DOHH2 (cell line): ENCODE results near the gene NHERF1.

Source experiments
- H3F3A ChIP-seq: fragments of 200-600 bp; sonication (generic), shearing (Covaris generic); 2 replicates; pipeline ENCODE4 v1.6.0; 2016; ENCODE audit warnings: antibody characterized with exemption, mild to moderate bottlenecking; ENCODE audit not compliant: control insufficient read depth, insufficient read depth
- H3K27ac ChIP-seq: fragments of 200-600 bp; sonication (generic); 2 replicates; pipeline ENCODE4 v1.5.1; 2014; ENCODE audit warnings: low read depth, mild to moderate bottlenecking, low read length, moderate library complexity
- H3K27me3 ChIP-seq: fragments of 200-600 bp; sonication (generic); 2 replicates; pipeline ENCODE4 v1.6.1; 2014; ENCODE audit warnings: mild to moderate bottlenecking, low read length, mixed read lengths; ENCODE audit not compliant: control insufficient read depth
- H3K36me3 ChIP-seq: fragments of 200-600 bp; sonication (generic); 2 replicates; pipeline ENCODE4 v1.6.1; 2014; ENCODE audit warnings: mild to moderate bottlenecking, low read length, moderate library complexity, mixed read lengths; ENCODE audit not compliant: control insufficient read depth
- H3K4me1 ChIP-seq: fragments of 200-600 bp; sonication (generic); 2 replicates; pipeline ENCODE4 v1.6.1; 2014; ENCODE audit warnings: mild to moderate bottlenecking, low read length, mixed read lengths; ENCODE audit not compliant: control insufficient read depth
- H3K4me2 ChIP-seq: fragments of 200-600 bp; sonication (generic); 2 replicates; pipeline ENCODE4 v1.6.0; 2014; ENCODE audit warnings: mild to moderate bottlenecking, low read length, moderate library complexity
- H3K4me3 ChIP-seq: fragments of 200-600 bp; sonication (generic); 2 replicates; pipeline ENCODE4 v1.5.1; 2014; ENCODE audit warnings: mild to moderate bottlenecking, low read length, mixed read lengths
- H3K79me2 ChIP-seq: fragments of 200-600 bp; sonication (generic); 2 replicates; pipeline ENCODE4 v1.6.1; 2014; ENCODE audit warnings: mild to moderate bottlenecking, low read length, mixed read lengths; ENCODE audit not compliant: control insufficient read depth
- H3K9me2 ChIP-seq: fragments of 200-600 bp; sonication (generic); replicated peaks from 2 replicates; pipeline ENCODE4 v1.6.1; 2014; ENCODE audit warnings: mild to moderate bottlenecking, low read length, mixed read lengths; ENCODE audit not compliant: control insufficient read depth
- H3K9me3 ChIP-seq: fragments of 200-600 bp; sonication (generic); 2 replicates; pipeline ENCODE4 v1.6.1; 2014; ENCODE audit warnings: antibody characterized with exemption, low read length, mixed read lengths; ENCODE audit not compliant: control insufficient read depth, insufficient read depth
- H4K20me1 ChIP-seq: fragments of 200-600 bp; sonication (generic); 2 replicates; pipeline ENCODE4 v1.6.0; 2014; ENCODE audit warnings: low read depth, mild to moderate bottlenecking, antibody characterized with exemption, low read length, moderate library complexity; ENCODE audit not compliant: control insufficient read depth, insufficient read depth
- CTCF ChIP-seq: fragments of 200-600 bp; sonication (generic); IDR thresholded peaks from one replicate; pipeline ENCODE4 v1.5.1; 2014; ENCODE audit warnings: antibody characterized with exemption, mild to moderate bottlenecking, low read depth, low read length; ENCODE audit not compliant: poor library complexity, severe bottlenecking
- EZH2phosphoT487 ChIP-seq: fragments of 200-600 bp; sonication (generic); IDR thresholded peaks from 2 replicates; pipeline ENCODE4 v1.6.1; 2017; ENCODE audit warnings: borderline replicate concordance, mild to moderate bottlenecking, antibody characterized with exemption, low read length, moderate library complexity, mixed read lengths

The NHERF1 gene

GRCh38 chr17:74780443-74781238 is 32.2 kb downstream of the NHERF1 start:
- Histone ChIP-seq H4K20me1 (peaks cover 17% of the 10 kb centered on the region; the same call in 1 of the 2 replicates), H3K4me3 (peak overlapping the region; percentile 25; the same call in 1 of the 2 replicates), H3K4me2 (peak overlapping the region; percentile 65), H3F3A (peaks cover 14% of the 10 kb centered on the region), H3K9me2 (no peaks in the 10 kb centered on the region), H3K36me3 (no peaks in the 10 kb centered on the region), H3K79me2 (peaks cover 5% of the 10 kb centered on the region), H3K9me3 (no peaks in the 10 kb centered on the region), H3K27me3 (no peaks in the 10 kb centered on the region), H3K4me1 (peaks cover 53% of the 10 kb centered on the region), H3K27ac (0 out of 2 replicates have a peak overlapping the region, but pooled peaks have one; percentile 30)
- TF ChIP-seq EZH2phosphoT487 (no peak), CTCF (peak; percentile 72)

GRCh38 chr17:74782571-74782970 is 34.1 kb downstream of the NHERF1 start:
- H3K4me3 ChIP-seq = no peak overlapping the region
- H4K20me1 ChIP-seq = peaks cover 21% of the 10 kb centered on the region; the same call in 1 of the 2 replicates
- no peaks in the 10 kb centered on the region for H3K79me2 ChIP-seq
- peaks cover 14% of the 10 kb centered on the region for H3F3A ChIP-seq
- no peaks in the 10 kb centered on the region for H3K27me3 ChIP-seq
- peaks cover 45% of the 10 kb centered on the region for H3K4me1 ChIP-seq
- no peaks in the 10 kb centered on the region for H3K9me2 ChIP-seq
- H3K27ac ChIP-seq = no peak overlapping the region
- no peaks in the 10 kb centered on the region for H3K36me3 ChIP-seq
- H3K4me2 ChIP-seq = no peak overlapping the region
- TF ChIP-seq EZH2phosphoT487 (no peak), CTCF (no peak)
- H3K9me3 ChIP-seq = no peaks in the 10 kb centered on the region

- Histone ChIP-seq H3K27ac (no peak overlapping the region), H3K79me2 (no peaks in the 10 kb centered on the region), H4K20me1 (peaks cover 19% of the 10 kb centered on the region; the same call in 1 of the 2 replicates), H3K36me3 (no peaks in the 10 kb centered on the region), H3K4me2 (peak overlapping the region; percentile 66), H3K9me2 (no peaks in the 10 kb centered on the region), H3K4me3 (peak overlapping the region; percentile 46), H3K27me3 (no peaks in the 10 kb centered on the region), H3F3A (peaks cover 11% of the 10 kb centered on the region), H3K4me1 (peaks cover 41% of the 10 kb centered on the region), H3K9me3 (no peaks in the 10 kb centered on the region)
- TF ChIP-seq CTCF = no peak
- no peak for TF ChIP-seq EZH2phosphoT487
Observed at GRCh38 chr17:74784125-74784810, 35.8 kb downstream of the NHERF1 start.
